ENCODE data around the gene RASAL2.
A peak's percentile ranks its signal among the peaks of the same experiment; 100 is the strongest.
"Not testable (repeated sequence)": the region's sequence is repeated elsewhere in the genome, so short reads cannot be mapped to it uniquely, and the experiment has no call there.

RASAL2 gene

DNA sequence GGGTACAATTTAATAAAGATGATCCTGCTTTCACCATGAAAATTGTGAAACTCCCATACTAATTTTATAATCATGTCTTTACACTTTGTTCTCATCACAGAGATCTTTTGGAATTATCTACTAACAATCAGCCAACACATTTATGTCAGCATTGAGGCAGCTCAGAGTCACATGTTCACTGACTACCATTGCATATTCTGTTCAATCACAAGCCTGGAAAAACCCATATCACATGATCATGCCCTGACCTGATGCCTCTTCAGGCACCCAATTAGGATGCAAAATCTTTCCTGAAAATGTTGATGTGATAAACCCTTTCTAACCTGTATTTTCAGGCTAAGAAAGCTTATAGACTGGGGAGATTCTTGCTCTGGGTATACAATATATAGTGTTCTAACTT, 21.6 kb upstream of the RASAL2 start:
- DNase-seq = no peak

DNA sequence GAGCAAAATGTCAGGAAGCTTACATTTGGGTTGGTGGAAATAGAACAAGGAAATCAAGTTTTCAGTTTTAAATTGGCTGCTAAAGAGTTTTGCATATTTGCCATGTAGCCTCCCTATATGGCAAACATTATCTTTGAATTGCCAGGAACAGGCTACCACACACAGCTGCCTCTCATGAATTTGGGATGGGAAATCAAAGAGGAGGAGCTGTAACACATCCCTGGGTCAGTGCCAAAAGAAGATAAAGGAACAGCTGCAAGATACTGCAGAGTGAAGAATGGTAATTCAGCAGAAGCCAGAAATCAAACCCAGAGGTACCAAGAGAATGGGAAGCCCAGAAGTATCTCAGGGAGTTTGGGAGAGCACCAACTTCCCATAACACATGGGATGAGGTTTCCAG, 18.6 kb upstream of the RASAL2 start:
- DNase-seq = no peak

DNA sequence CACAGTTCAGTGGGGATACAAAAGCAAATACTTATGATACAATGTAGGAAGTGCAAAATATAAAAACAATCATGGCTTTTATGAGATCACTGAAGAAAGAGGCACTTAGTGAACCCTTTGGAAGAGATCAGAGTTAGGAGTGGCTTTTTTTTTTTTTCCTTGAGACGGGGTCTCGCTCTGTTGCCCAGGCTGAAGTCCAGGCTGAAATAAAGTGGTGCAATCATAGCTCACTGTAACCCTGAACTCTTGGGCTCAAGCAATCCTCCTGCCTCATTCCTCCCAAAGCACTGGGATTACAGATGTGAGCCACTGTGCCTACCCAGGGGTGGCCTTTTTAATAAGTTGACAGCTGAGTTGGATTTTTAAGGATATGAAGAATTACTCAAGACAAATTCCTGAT, 17.3 kb upstream of the RASAL2 start:
- DNase-seq = no peak

DNA sequence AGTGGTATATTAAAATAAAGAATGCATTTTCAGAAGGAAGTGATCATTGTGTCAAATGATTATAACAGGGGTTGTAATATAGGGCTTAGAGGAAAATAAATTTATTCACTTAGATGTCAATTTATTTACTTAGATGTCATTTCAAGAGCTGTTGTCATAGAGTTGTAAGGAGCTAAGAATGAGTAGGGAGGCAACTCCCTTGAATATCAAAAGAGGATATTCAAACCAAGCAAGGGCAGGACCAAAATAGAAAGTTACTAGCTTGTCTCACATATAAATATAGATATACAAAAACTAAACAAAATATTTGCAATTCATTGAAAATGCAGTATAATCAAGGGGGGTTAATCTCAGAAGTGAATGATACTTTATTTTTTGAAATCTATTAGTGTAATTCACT, 16.0 kb upstream of the RASAL2 start:
- no peak for DNase-seq

DNA sequence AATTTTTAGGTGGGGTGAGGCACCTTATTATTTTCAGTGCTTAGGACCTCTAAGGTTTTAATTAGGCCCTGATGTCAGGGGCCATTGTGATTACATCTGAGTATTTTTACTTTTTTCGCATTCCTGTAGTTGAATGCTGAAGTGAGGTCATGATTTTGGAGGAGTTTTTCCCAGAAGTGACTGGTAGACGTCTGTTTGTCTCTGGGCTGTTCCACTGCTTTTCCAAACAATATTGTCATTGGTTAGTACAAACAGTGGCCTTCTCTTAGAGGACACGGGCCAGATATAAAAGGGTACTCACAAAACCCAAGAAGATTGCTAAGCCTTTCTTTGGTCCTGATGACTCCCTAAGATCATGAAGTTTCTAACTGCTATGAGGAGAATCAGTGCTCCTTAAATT, 7.6 kb upstream of the RASAL2 start:
- no peak for DNase-seq

DNA sequence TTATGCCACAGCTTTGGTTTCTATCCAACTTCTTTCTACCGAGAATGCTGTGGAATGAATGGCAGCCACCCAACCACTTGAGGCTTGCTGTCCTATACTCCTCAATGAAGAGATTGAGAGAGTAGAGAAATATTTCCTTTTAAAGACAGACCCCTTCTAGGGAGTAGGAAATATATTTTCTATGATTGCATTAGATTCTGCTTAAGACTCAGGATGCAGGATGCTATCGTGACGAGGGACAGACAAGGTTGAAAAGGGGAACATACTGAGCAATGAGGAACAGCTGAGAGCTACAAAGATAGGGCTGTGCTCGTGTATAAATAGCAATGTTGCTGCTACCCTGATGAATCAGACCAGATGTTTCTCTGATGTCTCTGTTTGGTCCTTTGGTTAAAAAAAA, 7.1 kb upstream of the RASAL2 start:
- DNase-seq = no peak

DNA sequence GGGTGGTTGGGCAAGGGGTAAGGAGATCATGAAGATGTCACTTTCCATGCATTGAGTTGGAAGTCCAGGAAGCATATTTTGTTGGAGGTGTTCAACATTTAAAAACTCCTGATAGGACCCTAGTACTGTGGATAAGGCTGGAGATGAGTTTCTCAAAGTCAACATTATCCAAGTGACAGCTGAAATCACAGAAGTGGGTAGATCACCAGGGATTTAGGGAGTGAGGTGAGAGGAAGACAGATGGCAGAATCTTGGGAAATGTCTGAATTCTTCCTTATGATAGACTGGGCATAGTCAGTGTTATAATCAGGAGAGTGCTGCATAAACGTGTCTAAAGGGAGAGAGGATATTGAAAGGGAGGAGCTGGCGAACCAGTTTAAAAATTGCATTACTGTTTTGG, 5.3 kb upstream of the RASAL2 start:
- no peak for DNase-seq

DNA sequence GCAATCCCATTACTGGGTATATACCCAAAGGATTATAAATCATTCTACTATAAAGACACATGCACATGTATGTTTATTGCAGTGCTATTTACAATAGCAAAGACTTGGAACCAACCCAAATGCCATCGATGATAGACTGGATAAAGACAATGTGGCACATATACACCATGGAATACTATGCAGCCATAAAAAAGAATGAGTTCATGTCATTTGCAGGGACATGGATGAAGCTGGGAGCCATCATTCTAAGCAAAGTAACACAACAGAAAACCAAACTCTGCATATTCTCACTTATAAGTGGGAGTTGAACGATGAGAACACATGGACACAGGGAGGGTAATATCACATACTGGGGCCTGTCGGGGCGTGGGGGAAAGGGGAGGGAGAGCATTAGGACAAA, 2.5 kb upstream of the RASAL2 start:
- not testable (repeated sequence) for DNase-seq

DNA sequence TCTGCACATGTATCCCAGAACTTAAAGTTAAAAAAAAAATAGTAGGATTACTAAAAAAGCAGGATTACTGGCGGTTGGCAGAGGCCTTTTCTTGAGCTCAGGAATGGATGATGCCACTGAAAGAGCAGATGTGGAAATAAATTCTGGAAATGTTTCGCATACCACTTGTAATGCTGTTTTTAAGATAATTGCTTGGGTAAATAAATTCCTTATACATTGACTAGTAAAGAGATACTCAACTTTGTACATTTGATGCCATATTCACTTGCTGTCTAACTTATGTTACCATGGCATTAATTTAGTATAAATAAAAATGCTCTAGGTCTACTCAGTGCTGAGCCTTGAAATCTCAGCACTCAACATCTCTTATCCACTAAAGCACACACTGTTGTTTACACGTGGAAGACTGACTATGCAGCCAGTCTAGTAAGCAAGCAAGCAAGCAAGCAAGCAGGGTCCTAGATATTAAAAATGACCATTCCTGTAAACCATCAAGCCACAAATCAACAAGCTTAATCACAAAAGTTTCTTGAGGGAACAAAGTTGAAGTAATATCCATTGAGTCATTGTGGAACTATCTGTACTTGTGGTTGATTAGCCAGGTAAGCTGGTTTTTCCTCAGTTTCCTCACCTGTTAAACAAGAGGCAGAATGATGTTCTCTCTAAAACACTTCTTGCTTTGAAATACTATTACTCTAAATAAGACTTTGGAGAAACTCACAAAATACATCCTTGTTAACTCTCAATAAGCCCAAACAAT, 1.7 kb upstream of the RASAL2 start:
- DNase-seq = no peak

DNA sequence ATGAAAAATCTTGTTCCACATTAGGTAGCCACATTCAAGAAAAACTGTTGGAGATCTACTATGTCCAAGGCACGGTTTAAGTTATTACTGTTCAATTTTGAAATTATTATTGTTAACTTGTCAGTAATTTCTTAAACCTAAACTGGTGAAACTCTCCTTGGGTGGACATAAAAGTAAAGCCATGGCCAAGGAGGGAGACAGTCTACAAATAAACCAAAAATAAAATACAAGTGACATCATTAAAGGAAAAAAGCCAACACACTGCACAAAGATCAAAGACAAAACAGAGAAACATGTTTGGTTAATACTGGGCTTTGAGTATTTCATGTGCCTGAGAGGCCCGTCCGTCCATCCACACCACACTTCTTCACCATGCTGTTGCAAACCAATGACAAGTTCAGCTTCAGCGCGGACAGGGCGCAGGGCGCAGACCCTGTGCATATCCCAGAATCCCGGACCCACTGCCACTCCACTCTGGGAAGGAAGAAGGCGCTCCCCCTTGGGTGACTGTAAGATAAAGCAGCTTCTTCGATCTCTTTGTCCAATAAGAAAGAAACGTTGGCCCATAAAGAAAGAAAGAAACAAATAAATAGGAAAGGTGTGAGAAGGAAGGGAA, 918 bp upstream of the RASAL2 start:
- DNase-seq = peak in 1 of 2 donors; percentile 1

DNA sequence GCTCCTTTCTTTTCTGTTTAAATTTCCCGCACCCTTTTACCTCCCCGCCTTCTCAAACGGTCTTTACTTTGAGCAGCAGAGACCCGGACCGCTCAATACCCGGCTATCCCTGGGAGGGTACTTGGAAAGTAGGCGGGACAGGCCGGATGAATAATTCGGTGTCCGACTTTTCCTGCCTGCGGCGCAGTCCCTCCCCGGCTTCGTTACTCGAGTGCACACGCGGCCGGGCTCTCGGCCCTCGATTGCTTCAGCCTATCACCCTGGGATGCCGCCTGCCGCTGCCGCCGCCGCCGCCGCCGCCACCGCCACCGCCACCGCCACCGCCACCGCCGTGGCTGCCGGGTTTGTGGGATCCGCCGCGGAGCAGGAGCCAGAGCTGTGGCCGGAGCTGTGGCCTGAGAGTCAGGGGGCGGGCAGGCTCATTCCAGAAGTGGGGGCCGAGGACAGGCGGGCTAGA, 382 bp upstream of the RASAL2 start:
- DNase-seq = peak; percentile 28 to 65

DNA sequence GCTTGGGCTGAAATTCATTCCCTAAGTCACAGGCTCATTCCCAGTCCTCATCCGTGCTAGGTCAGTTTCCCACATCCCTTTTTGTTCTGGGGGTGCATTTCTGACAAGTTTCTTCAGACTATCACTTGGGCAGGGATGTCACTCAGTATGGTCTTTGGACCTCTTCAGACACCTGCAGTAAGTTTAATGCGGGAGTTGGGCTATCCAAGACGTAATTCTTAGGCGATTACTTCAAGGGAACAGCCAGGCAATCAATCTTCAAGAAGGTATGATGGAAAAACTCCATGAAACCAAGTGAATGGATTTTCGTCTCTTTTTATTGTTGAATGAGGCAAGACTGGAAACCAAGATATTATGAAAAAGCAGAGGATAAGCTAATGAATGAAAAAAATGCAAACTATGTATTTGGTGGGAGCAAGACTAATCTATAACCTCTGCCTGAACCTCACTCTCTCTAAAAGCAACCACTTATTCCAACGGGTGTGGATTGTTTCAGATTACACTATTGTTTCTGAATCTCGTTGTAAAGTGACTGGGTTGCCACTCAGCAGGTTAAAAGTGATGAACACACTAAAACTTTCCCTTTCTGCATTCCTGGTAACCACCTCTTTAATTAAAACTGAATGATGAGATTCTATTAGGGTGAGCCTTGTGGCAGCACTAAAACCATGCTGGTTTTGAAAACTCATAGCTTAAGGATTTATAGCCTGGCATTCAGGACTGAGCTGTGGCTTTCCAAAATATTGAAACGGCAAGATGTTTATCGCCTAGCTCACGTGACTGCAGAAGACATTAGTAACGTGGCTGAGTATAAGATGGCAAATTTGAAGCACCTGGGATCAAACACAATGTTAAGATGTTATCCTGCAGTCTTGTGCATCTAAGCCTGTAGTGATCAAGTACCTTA, 1.1 kb downstream of the RASAL2 start:
- DNase-seq = no peak

DNA sequence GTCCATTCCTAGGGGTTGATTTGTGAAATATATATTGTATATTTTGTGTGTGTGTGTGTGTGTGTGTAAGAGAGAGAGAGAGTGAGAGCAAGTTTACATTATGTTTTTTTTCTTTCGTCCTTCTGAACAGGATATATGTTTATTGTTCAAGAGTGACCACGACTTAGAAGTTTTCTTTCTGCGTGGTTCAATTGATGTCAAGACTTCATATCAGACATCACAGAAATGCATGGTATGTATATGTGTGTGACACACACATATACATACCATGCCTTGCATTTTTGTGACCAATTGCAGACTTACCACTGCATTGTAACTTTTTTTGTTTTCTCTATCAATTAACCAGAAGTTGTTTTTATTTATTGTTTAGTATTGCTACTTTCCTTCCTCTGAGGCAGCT, 2.5 kb downstream of the RASAL2 start:
- DNase-seq = no peak

DNA sequence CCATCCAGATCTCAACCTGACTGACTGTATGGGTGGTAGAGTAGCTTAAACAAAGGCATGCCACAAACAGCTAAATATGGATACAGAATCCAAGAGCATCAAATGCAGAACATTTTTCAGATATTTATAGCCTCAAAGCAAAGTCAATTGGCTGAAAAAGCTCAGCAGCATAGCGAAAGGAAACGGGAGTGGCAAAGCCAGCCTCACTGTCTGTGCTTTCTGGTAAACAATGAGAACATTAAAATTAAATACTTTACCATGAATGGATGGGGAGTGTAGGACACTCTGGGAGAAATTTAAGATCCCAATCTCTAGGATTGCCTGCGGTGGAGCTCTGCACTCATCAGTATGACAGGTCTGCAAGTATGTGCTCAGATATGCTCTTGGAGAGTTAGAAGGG, 4.4 kb downstream of the RASAL2 start:
- no peak for DNase-seq

DNA sequence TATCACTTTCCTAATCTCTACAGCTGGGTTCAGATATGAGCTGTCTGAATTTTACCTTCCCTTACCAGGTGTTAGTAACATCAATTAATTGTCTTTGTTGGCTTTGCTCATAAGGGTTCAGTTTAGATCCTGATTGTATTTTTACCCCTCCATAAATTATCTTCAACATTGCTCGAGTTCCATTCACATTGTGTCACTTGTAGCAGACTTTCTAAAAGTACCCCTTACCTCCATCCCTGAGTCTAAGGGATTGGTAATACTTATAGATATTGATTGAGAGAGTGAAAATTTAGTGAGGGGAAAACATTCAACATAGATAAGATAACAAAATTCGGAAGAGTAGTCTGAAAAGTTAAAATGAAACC, 7.3 kb downstream of the RASAL2 start:
- DNase-seq = no peak

DNA sequence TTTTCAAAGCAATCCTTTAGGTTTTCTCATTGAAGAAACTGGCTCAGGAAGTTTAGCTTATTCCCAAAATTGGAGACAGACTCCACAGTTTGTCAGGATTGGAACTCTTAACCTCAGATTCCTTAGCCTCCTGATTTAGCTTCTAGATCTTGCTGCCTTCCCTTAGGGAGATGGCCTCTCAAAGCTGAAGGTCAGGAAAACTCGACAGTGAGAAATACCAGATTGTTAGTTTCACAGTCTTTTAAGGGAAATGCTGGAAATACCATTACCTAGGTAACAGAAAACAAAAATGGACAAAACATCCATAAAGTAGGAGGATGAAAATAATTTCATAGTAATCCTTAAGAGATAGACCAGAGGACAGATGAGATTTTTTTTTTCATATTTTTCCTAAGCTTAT, 7.8 kb downstream of the RASAL2 start:
- no peak for DNase-seq

DNA sequence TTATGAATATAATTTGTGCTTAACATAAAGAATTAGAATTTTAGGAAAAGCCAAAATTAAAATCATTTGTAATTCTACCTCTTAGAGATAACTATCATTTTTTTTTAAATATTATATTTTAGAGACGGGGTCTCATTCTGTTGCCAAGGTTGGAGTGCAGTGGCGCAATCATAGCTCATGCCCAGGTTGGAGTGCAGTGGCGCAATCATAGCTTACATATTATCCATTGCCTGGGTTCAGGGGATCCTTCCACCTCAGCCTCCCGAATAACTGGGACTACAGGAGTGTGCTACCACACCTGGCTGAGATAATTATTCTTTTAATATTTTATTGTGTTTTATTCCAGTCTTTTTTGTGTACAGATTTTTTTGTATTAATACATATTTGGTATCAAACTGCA, 8.3 kb downstream of the RASAL2 start:
- no peak for DNase-seq

DNA sequence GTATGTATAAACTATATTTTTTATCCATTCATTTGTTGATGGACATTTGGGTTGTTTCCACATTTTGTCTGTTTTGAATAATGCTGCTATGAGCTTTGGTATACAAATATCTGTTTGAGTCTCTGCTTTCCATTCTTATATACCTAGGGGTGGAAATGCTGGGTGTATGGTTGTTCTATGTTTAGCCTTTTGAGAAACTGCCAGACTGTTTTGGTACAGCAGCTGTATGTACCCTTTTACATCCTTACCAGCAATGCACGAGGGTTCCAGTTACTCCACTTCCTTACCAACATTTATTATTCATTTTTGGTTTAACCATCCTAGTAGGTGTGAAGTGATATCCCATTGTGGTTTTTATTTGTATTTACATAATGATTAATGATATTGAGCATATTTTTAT, 13.9 kb downstream of the RASAL2 start:
- DNase-seq = no peak

DNA sequence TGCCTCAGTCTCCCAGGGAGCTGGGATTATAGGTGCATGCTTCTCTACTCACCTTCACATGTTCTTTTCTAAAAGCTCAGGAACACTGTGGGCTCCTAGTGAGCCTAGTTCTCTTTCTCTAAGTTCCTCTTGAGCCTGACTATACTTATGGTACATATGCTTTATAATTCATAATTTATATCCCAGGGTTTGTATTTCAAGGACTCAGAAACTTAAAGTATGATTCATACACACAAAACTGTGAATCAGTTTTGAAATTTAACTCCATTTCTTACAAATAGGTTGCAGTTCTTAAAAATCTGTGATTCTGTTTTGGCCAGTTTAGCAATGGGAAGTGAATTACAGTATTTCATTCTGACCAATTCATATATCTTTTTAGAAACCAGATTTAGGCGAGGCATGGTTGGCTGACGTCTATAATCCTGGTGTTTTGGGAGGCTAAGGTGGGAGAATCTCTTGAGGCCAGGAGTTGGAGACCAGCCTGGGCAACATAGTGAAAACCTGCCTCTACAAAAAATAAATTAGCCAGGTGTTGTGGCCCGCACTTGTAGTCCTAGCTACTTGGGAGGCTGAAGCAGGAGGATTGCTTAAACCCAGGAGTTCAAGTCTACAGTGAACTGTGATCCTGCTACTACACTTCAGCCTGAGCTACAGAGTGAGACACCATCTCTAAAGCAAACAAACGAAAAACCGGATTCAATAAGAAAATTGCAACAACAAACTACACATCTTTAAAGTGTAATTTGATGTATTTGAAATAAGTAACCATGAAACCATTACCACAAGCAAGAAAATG, 15.6 kb downstream of the RASAL2 start:
- DNase-seq = no peak

DNA sequence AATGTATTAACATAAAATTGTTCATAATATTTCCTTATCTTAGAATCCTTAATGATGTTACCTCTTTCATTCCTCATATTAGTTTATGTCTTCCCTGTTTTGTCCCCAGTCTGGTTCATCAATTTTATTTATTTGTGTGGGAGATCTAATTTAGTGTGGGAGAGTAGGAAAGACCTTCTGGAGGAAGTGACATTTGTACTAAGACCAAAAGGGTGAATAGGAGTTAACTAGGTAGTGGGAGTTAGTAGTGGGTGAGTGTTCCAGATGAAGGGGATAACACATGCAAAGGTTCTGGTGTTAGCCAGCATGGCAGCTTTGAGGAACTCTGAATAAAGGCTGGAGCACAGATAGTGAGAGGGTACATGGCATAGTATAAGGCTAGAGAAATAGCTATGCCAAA, 21.4 kb downstream of the RASAL2 start:
- DNase-seq = no peak

DNA sequence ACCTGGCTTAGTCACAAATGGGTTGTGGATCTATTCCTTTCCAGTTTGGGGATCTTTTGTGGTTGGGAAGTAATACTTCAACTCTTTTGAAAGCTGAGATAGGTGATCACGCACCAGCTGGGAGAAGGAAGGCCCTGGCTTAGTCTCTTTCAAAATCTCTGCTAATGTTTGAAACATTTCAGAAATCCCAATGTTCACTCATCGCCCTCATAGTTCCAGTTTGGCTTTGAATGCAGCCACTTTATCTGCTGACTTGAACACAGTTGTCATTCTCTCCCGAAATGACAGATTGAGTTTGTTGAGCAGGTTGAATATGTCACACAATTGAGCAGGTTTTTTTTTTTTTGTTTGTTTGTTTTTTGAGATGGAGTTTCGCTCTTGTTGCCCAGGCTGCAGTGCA, 24.6 kb downstream of the RASAL2 start:
- DNase-seq = no peak

DNA sequence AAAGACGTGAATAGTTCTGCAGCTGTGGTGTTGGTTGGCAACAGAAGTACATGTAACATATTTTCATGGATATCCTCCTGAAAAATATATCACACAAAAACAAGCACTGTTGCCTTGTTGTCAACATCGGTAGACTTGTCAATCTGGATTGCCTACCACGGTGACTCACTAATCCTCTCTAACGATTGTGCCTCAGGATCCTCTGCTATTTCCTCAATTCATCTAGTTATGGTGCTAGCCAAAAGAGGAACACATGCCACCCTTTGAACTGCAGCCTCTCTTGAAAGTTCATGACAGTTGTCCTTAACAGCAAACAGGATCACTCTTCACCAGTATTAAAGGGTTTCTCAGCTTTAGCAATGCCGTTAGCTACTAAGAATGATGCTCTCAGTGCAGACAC, 25.7 kb downstream of the RASAL2 start:
- no peak for DNase-seq

DNA sequence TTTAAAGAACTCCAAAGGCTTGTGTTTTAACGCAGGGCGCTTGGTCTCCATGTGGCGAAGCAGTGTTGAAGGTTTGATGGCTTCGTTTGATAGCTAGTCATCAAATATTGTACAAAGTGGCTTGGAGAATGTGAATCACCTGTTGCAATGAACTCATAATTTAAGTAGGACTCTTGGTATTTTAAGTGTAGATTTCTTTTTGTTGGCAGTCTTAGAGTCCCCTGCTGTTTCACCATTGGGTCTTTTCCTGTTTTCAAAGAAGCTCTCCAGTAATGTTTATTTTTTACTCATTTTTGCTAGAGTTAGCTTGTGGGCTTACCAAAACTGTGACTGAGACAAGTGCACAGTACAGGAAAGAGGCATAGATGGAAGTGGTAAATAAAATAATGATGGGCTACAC, 26.2 kb downstream of the RASAL2 start:
- no peak for DNase-seq

Measured in stimulated activated CD4-positive, alpha-beta T cell treated with anti-CD3 and anti-CD28 coated beads, Interleukin-2, amount 100 ng/mL, for 24 hours (primary cell).